NCI-H69 (cell line): Measurements from ENCODE around the gene ARHGDIA.
"Not testable (repeated sequence)": the region's sequence is repeated elsewhere in the genome, so short reads cannot be mapped to it uniquely, and the experiment has no call there.

Source experiments
- DNase-seq: peaks from one replicate; lab custom pipeline; 2025; lab: John Stamatoyannopoulos, UW

Gene ARHGDIA

DNA sequence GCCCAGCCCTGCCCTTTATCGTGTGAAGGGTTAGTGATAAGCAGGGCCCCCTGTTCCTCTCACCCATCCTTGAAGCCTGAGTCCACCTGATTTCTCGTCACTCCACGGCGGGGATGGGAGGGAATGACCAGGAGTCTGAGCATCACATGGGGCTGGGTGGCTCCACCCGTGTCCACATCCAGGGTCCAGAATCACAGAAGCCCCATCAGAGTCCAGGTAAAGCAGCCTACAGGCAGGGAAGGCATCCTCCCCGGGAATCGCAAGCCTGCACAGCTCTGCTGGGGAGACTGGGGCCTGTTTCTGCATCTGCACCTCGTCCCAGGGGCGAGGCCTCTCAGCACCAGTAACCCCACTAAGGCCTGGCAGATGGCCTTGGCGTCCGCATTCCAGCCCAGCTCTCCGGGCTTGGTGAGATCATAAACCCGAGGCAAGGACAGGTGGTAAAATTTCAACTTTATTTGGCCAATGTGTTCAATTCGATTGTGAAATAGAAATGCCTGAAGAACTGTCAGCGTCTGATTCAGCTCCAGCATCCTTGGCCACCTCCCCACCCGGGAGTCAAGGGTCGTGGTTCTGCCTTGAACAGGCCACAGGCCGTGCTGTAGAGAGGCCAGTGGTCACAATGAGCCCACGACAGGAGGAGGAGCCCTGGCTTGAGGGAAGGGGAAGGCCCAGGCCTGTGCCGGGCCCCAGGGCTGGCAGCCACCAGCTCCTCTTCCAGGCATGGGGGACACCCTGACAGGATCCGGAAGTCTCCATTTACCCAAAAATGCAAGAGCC, 28.2 kb downstream of the ARHGDIA start:
- DNase-seq = no peak

DNA sequence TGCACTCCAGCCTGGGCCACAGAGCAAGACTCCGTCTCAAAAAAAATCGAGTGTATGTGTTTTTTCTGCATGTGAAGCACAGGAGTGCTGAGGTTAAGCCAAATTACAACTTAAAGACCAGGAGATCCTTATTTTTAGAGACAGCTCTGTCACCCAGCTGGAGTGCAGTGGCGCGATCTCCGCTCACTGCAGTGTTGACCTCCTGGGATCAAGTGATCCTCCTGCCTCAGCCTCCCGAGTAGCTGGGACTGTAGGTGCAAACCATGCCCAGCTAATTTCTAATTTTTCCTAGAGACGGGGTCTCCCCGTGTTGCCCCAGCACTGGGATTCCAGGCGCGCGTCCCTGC, 28.8 kb downstream of the ARHGDIA start:
- DNase-seq = no peak

- DNase-seq = no peak
These were observed 29.3 kb downstream of the ARHGDIA start for GRCh38 chr17:81841866-81842265.

- DNase-seq = no peak
These were observed 30.0 kb downstream of the ARHGDIA start for GRCh38 chr17:81840826-81841778.

DNA sequence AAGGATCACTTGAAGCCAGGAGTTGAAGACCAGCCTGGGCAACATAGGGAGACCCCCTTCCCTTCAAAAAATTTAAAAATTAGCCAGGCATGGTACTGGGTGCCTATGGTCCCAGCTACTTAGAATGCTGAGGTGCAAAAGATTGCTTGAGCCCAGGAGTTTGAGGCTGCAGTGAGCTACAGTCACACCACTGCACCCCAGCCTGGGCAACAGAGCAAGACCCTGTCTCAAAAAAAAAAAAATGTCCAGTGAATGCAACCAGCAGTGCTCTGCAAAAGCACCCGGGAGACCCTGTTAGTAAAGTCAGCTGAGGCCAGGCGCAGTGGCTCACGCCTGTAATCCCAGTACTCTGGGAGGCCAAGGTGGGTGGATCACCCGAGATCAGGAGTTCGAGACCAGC, 31.1 kb downstream of the ARHGDIA start:
- not testable (repeated sequence) for DNase-seq

DNA sequence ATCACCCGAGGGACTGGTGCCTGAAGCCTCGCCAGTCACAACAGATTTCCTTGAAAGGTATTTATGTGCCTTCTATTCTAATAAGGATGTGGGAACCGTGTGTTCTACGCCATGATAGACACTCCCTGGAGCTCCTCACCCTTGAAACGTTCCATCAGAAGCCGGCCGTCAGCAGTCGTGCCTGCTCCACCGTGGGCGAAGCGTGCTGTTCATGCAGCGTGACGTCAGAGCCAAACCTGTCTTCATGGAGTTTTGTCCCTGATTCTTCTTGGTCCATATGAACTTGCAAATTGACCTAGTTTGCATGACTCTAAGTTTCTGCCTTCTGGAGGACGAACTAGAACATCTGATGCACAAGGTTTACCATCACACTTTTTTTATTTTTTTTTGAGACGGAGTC, 31.8 kb downstream of the ARHGDIA start:
- no peak for DNase-seq

DNA sequence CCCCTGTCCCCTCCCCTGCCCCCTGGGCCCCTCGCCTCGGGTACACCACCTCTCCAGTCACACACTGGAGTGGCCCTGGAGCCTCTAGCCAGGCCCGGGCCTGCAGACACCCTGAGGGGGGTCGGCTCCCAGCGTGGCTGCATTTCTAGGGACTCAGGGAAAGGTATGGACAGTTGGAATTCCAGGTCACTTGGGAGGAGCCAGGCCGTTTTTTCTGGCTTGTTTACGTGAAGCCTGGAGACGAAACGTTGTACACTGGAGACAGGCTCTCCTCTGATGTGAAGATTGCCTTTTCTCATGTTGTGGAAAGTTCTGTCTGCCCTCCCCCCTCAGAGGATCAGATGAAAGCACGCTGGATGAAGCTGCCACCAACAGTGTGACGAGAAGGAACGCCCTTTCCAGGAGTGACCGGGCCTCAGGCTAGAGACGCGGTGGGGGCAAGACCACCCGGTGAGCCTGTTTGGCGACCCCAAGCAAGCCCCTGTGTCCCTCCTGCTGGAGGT, 32.3 kb downstream of the ARHGDIA start:
- DNase-seq = no peak

DNA sequence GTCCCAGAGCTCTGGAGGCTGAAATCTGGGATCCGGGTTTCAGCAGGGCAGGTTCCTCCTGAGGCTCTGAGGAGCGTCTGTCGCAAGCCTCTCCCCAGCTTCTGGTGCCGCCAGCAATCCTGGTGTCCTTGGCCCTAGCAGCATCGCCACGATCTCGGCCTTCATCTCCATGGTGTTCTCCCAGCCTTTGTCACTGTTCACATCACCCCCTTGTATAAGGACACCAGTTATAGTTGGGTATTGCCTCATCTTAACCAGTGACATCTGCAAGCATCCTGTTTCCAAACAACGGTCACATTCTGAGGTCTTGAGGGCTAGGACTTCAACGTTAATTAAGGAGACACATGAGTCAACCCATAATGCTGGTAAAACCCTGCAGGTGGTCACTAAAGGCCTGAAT, 33.5 kb downstream of the ARHGDIA start:
- DNase-seq = no peak

GRCh38 chr17:81834831-81835267, 36.3 kb downstream of the ARHGDIA start, which contains the start of gene PPP1R27:
Gene PPP1R27 (minus strand): TSS chr17:81835050. CDS start chr17:81834953, 97 bp downstream.
- no peak for DNase-seq

DNA sequence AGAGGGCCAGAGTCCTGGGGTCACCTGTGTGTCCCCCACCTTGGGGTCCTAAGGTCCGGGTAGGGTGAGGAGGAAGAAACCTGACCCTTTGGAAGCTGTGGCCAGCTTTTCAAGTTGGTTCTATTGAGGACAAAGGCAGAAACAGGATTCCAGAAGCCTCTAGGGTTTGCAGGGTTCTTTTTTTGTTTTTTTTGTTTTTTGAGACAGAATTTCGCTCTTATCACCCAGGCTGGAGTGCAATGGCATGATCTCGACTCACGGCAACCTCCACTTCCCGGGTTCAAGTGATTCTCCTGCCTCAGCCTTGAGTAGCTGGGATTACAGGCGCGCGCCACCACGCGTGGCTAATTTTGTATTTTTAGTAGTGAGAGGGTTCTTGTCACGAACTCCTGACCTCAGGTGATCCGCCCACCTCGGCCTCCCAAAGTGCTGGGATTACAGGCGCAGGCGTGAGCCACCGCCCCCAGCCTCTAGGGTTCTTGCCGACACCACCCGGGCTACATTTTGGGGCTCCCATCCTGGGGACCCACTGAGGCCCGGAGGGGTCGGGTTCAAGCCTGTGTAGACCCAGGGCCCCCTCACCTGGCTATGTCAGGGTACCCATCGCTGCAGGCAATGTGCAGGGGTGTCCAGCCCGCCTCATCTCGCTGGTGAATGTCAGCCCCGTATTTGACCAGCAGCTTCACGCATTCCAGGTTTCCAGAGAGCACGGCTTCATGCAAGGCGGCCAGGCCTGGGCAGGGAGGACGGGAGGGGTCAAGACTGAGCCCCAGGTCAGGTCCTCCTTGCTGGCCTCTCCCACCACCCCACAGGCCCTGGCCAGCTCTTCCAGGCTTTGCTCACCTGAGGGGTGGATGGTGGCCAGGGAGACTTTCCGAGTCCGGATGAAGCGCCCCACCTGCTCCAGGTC, 37.0 kb downstream of the ARHGDIA start:
- DNase-seq = no peak

GRCh38 chr17:81833160-81833920, 37.8 kb downstream of the ARHGDIA start, which contains the start of gene MCRIP1:
Gene MCRIP1 (minus strand): TSS chr17:81833291. CDS start chr17:81824506, 8,785 bp downstream.
- peak; percentile 99 for DNase-seq

DNA sequence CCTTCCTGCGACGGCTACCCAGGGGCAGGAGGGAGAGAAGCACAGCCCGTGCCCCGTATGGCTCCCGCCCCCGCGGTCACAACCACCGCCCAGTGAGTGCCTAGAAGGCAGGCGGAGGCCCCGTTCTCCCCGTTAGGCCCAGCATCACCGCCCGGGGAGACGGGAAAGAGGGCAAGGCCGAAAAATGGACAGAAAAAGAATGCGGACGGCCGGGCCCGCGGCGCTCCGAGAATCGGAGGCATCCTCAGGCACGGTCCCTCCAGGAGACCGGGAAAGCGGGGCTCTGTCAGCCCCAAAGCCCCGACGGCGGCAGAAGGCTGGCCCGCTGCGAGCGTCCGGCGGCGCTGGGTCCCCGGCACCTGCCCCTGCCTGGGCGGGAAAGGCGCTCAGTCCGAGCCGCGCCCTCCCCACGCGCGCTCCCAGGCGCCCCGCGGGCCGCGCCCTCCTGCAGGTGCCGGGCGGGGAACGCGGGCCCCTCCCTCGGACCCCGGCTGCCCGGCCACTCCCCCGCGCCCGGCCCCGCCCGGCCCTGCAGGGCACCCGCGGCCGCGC, 38.5 kb downstream of the ARHGDIA start:
- DNase-seq = peak; percentile 77

DNA sequence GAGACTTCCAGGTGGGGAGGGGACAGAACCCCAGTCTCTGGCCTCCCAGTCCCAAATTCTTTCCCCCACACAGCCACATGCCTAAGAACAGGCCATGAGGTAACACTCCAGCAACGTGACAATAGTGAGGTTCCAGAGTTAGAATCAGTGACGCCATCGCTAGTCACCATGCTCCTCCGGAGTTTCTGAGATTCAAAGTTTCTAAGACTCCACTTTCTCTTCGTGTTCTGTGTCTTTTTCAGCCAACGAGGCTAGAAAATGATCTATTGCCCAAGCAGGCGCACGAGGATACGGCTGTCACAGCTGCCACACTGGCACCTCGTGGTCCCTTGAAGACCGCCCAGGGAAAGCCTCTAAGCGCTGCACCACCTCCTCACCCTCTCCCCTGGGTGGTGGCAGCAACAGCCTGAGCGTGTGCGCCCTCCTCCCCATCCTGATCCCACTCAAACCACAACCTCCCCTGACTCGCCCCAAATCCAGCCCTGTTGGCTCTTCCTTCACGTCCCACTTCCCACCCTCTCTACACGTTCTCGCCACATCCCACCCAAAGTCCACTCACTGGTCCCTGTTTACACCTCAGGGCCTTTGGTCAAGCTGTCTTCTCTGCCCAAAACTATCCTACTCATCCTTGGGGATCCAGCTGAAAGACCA, 39.1 kb downstream of the ARHGDIA start:
- peak; percentile 46 for DNase-seq

DNA sequence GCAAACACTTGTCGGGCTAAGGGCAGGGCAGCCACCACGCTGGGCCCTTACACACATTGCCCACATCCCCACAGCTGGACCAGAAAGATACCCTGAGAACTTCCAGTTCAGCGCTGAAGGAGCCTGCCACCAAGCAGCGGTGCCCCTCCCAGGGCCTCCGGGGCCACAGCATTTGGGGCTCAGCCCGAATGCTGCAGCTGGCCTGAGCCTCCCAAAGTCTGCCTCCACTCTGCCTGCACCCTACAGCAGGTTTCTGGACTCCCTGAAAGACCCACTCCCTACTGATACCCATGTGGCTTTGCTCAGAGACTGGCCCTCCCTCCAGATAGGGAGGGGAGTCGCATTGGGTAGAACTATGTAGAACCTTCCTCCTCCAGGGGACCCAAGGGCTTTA, 39.6 kb downstream of the ARHGDIA start:
- DNase-seq = no peak

- DNase-seq = no peak
These were observed 41.3 kb downstream of the ARHGDIA start for GRCh38 chr17:81829858-81830257.

DNA sequence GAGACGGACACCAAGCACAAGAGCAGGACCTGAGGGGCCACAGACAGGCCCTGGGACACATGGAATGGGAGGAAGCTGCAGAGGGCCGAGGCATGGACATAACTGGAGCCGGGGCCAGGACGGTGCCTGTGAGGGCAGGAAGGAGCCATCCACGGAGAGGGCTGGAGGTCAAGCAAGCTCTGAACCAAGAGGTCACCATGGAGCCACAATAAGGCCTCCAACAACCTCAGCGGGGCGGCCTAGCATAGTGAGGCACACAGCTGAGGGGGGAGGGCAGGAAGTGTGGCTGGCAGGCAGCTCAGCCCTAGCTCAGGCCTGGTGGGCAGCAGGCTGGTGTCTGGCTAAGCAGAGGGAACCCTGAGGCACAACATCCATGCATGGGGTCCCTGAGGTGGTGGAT, 42.5 kb downstream of the ARHGDIA start:
- DNase-seq = no peak

GRCh38 chr17:81825841-81826466, 45.2 kb downstream of the ARHGDIA start:
- no peak for DNase-seq

- no peak for DNase-seq
These were observed 46.5 kb downstream of the ARHGDIA start for GRCh38 chr17:81824595-81824994.

DNA sequence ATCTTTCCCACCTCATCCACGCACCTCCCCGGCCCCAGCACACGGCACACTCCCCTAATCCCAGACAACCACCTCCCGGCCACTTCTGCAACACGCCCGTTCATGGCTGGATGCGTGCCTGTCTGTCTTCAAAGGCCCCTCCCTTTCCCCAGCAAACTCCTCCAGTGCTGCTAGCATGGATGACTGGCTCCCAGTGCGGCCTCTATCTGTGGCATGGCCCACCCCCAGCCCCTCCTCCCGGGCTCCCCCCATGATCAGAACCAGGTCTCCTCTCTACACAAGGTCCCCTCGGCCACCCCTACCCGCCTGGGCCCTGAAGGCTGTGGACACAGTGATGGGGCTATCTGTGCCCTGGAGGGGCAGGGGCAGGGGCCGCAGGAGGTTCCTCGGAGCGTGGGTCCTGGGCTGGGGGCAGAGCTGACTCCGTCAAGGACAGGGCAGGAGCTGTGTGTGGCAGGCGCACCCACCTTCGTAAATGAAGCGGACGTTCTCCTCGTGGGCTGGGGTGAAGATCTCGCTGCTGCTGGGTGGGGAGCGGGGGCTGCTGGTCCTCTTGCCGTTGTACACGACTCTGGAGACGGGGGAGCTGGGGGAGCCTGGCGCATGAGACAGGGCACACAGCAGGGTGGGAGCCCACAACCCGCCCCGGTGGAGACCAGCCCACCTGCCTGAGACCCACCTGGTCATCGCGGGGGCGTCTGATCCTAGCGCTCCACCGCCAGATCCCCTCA, 47.2 kb downstream of the ARHGDIA start:
- DNase-seq = no peak
